HG02852 (cell line): ENCODE data around the gene AWAT2.

Source experiments
- ATAC-seq: cut with Tn5 transposase; IDR thresholded peaks from one replicate; pipeline ENCODE4 v1.9.1; 2021; ENCODE audit warnings: mild to moderate bottlenecking, moderate library complexity; ENCODE audit not compliant: unreplicated experiment

Gene AWAT2

GRCh38 chrX:70042399-70043371 lies 7.1 kb downstream of the AWAT2 start:
- ATAC-seq = no peak

GRCh38 chrX:70041993-70042392 lies 7.7 kb downstream of the AWAT2 start:
- no peak for ATAC-seq

GRCh38 chrX:70039758-70040157 lies 10.0 kb downstream of the AWAT2 start:
- no peak for ATAC-seq

- no peak for ATAC-seq
Observed at GRCh38 chrX:70038951-70039350, 10.8 kb downstream of the AWAT2 start.

GRCh38 chrX:70038515-70038914 lies 11.2 kb downstream of the AWAT2 start:
- no peak for ATAC-seq

GRCh38 chrX:70034646-70035045 lies 15.1 kb downstream of the AWAT2 start:
- no peak for ATAC-seq

GRCh38 chrX:70033348-70034051 lies 16.2 kb downstream of the AWAT2 start:
- ATAC-seq = peak; percentile 59

- no peak for ATAC-seq
Observed at GRCh38 chrX:70032792-70033191, 16.9 kb downstream of the AWAT2 start.

GRCh38 chrX:70030301-70030767 lies 19.4 kb downstream of the AWAT2 start:
- peak; percentile 82 for ATAC-seq

GRCh38 chrX:70029863-70030262 lies 19.9 kb downstream of the AWAT2 start:
- ATAC-seq = no peak

GRCh38 chrX:70026851-70027200 lies 22.9 kb downstream of the AWAT2 start:
- ATAC-seq = no peak

GRCh38 chrX:70026112-70026850 lies 23.5 kb downstream of the AWAT2 start:
- ATAC-seq = no peak

- ATAC-seq = no peak
Observed at GRCh38 chrX:70025464-70025863, 24.3 kb downstream of the AWAT2 start.

GRCh38 chrX:70022616-70023015 lies 27.1 kb downstream of the AWAT2 start:
- ATAC-seq = no peak

GRCh38 chrX:70016513-70016912 lies 33.2 kb downstream of the AWAT2 start:
- no peak for ATAC-seq

GRCh38 chrX:70013466-70014381 lies 36.0 kb downstream of the AWAT2 start:
- ATAC-seq = no peak

- ATAC-seq = no peak
Observed at GRCh38 chrX:70012756-70013155, 37.0 kb downstream of the AWAT2 start.

- no peak for ATAC-seq
Observed at GRCh38 chrX:70009970-70010369, 39.8 kb downstream of the AWAT2 start.

GRCh38 chrX:70009049-70009448 lies 40.7 kb downstream of the AWAT2 start:
- ATAC-seq = no peak

GRCh38 chrX:70007946-70008345 lies 41.8 kb downstream of the AWAT2 start:
- no peak for ATAC-seq
